Natural killer cell treated with Interleukin-12 subunit alpha and Interleukin-12 subunit beta and Interleukin-15 and Interleukin-18, amount 100 ng/mL, for 72 hours (primary cell): ENCODE measurements around the gene TBC1D14. TPM values are rescaled to one million over a fixed set of nuclear protein-coding genes. Genes with fewer than 3 reads are reported as not detected.
A peak's percentile ranks its signal among the peaks of the same experiment; 100 is the strongest.

ENCODE experiments used
- ATAC-seq, 2 donors: fragments of 150-1000 bp; cut with Tn5 transposase in 1 of 2; sonication (Bioruptor Pico), chemical (Tn5 transposase) in 1 of 2; 2 replicates each; pipeline ENCODE4 v1.10.0; 2021
- DNase-seq: peaks from one replicate; pipeline ENCODE4 v3.0.0; 2022; ENCODE audit warnings: low spot score
- H3K27ac Mint-ChIP-seq, 2 donors: 1 replicate in 1 of 2; 2 replicates in 1 of 2; pipeline ENCODE4 v1.8.0; 2022; ENCODE audit warnings: mixed read lengths in 2 of 2, mild to moderate bottlenecking in 1 of 2, moderate library complexity in 1 of 2
- H3K27me3 Mint-ChIP-seq, 2 donors: 1 replicate in 1 of 2; 2 replicates in 1 of 2; pipeline ENCODE4 v1.8.0; 2022; ENCODE audit warnings: mixed read lengths in 2 of 2
- H3K36me3 Mint-ChIP-seq: one replicate; pipeline ENCODE4 v1.8.0; 2022; ENCODE audit warnings: mixed read lengths
- H3K4me1 Mint-ChIP-seq, 2 donors: 1 replicate in 1 of 2; 2 replicates in 1 of 2; pipeline ENCODE4 v1.8.0; 2022; ENCODE audit warnings: low read depth in 2 of 2, mixed read lengths in 2 of 2, mild to moderate bottlenecking in 1 of 2
- H3K4me3 Mint-ChIP-seq: one replicate; pipeline ENCODE4 v1.8.0; 2022; ENCODE audit warnings: mixed read lengths
- H3K9me3 Mint-ChIP-seq: 2 replicates; pipeline ENCODE4 v1.8.0; 2022; ENCODE audit warnings: mixed read lengths
- total RNA-seq, 2 donors: library from RNA; stranded (reverse); gene quantifications; one replicate each; pipeline ENCODE4 v1.2.3, GENCODE V29; 2022

The TBC1D14 gene
- total RNA-seq, 2 donors from 2014 or later = 37.3 to 56.9 TPM

DNA sequence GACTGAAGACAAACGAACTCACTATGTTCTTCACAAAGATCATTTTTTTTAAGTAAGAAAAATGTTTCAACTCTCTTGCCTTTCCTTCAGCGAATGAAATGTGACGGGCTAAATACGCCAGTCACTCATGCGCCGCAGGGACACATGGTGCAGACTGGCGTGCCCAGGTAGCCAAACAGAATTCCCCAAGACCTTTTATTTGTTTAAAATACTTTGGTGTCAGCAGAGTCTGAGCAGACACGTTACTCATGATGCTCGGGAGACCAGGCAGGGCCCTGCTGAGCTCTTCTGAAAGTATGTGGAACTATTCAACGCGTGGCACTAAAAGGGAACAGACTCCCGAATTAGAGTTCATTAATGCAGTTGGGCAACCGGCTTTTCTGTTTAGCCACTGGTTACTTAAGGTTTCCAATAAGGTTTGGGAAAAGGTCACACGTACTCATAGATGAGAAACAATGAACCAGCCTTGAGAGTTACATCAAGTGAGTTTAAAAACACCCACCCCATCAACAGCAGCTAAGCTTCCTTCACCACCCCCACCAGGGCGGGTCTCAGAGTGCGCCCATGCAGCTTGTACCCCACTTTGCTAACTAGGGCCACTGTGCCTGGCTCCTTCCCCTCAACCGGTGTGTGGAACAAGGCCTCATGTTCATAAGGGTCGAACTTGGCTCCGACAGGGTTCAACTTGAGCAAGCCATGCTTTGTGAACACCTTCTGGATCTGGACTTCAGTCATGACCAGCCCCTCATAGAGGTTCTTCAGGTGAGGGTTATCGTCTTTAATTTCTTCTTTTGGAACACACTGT, 150.9 kb downstream of the TBC1D14 start:
- no peak overlapping the region for H3K4me3 Mint-ChIP-seq
- no peaks in the 10 kb centered on the region for H3K27me3 Mint-ChIP-seq
- DNase-seq (peak; percentile 15), ATAC-seq (no peak)
- peaks cover 10 to 23% of the 10 kb centered on the region in 2 donors for H3K4me1 Mint-ChIP-seq
- H3K9me3 Mint-ChIP-seq = no peaks in the 10 kb centered on the region
- H3K36me3 Mint-ChIP-seq = peaks cover 14% of the 10 kb centered on the region
- H3K27ac Mint-ChIP-seq = no peak overlapping the region

DNA sequence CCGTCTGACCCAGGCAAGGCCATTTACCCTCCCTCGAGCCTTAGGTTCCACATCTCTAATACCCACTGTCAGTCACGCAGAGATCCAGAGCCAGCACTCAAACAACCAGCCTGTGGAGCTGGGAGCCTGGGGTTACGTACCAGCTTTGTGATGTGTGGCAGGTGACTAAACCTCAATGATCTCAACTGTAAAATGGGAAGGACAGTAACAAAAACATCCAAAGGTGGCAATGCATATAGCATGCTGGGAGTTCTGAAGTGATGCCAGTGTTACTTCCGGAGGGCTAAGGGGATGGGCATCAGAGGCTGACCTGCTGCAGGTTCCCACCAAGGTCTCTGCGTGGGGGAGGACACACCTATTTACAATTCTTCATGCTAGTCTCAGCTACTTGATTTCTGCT, 152.2 kb downstream of the TBC1D14 start:
- DNase-seq (no peak), ATAC-seq (no peak)
- Mint-ChIP-seq H3K4me1 (peaks cover 12 to 33% of the 10 kb centered on the region in 2 donors), H3K27me3 (no peaks in the 10 kb centered on the region), H3K36me3 (peaks cover 14% of the 10 kb centered on the region), H3K4me3 (no peak overlapping the region), H3K9me3 (no peaks in the 10 kb centered on the region), H3K27ac (peak overlapping the region in 1 of 2 donors; percentile 35)

DNA sequence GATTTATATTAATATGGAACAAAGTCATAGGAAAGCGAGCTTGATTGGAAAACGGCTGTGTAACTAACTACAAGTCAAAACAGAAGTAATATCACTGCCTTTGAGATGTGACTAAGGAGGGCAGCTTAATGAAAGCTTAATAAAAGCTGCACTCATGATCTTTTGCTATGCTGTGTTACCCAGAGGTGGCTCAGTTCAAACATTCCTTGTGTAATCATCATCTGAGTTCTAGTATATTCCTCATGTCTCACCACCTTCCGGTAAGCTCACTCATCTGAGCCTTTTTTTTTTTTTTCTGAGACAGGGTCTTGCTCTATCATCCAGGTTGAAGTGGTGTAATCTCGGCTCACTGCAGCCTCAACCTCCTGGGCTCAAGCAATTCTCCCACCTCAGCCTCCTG, 153.2 kb downstream of the TBC1D14 start:
- Mint-ChIP-seq H3K27ac (peak overlapping the region in 1 of 2 donors; percentile 35), H3K4me1 (peaks cover 18 to 40% of the 10 kb centered on the region in 2 donors), H3K36me3 (peaks cover 14% of the 10 kb centered on the region), H3K9me3 (no peaks in the 10 kb centered on the region), H3K27me3 (no peaks in the 10 kb centered on the region), H3K4me3 (no peak overlapping the region)
- ATAC-seq (no peak), DNase-seq (no peak)

DNA sequence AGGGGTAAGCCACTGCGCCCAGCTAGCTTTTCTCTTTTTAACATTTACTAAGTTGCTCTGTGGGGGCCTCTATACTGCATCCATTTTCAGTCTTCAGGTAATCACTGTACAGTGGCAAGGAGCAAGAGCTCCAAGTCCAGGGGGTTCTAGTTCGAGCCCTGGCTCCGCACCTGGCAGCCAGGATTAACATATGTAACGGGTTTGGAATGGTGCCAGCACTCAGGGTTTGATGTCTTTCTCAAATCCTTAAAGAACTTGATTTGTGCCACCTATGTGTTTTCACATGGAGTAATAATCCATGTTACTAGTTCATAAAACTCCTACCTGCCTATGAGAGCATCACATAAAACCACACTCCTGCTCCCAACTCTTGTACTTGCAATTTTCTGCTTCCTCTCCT, 153.7 kb downstream of the TBC1D14 start:
- peaks cover 22 to 46% of the 10 kb centered on the region in 2 donors for H3K4me1 Mint-ChIP-seq
- no peak for DNase-seq
- H3K4me3 Mint-ChIP-seq = no peak overlapping the region
- H3K36me3 Mint-ChIP-seq = peaks cover 14% of the 10 kb centered on the region
- no peak overlapping the region for H3K27ac Mint-ChIP-seq
- ATAC-seq = no peak
- H3K27me3 Mint-ChIP-seq = no peaks in the 10 kb centered on the region
- H3K9me3 Mint-ChIP-seq = no peaks in the 10 kb centered on the region

DNA sequence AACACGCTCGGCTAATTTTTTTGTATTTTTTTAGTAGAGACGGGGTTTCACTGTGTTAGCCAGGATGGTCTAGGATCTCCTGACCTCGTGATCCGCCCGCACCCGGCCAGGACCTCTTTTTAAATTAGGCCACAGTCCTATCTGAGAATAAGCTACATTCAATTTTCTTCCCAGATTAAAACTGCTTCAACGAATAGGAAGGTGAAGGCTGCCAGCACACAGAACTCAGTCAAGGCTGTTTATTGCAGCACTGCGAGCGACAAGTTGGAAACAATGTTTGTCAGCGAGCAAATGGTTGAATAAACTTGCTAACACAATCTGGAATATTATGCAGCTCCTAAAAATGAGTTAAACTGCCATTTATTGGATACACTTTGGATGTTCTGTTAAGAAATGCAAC, 156.4 kb downstream of the TBC1D14 start:
- Mint-ChIP-seq H3K27ac (peak overlapping the region in 1 of 2 donors; percentile 90), H3K36me3 (peaks cover 13% of the 10 kb centered on the region), H3K4me1 (peaks cover 36 to 60% of the 10 kb centered on the region in 2 donors), H3K9me3 (no peaks in the 10 kb centered on the region), H3K27me3 (peaks cover 2 to 4% of the 10 kb centered on the region in 2 donors), H3K4me3 (peak overlapping the region; percentile 94)
- DNase-seq (no peak), ATAC-seq (no peak)

DNA sequence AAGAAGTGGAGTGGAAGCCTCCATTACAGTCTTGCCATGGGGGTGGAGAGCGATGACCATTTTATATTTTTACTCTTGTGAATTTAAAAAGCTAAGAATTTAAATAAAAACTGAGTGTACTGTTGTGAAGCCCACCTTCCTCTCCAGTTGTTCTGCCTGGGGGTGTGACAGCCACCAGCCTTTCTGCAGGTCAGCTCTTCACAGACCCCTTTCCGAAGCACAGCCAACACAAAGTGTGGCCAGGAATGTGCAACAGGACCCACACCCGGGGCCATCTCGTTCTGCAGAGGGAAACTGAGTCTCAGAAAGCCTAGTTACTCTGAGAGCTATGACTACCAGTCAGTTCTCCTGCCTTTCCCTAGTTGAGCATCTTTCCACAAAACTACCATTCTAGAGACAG, 156.9 kb downstream of the TBC1D14 start:
- no peaks in the 10 kb centered on the region for H3K9me3 Mint-ChIP-seq
- peaks cover 8% of the 10 kb centered on the region for H3K36me3 Mint-ChIP-seq
- H3K27ac Mint-ChIP-seq = peak overlapping the region; percentile 90 to 94
- ATAC-seq = no peak
- peaks cover 2 to 6% of the 10 kb centered on the region in 2 donors for H3K27me3 Mint-ChIP-seq
- no peak for DNase-seq
- H3K4me1 Mint-ChIP-seq = peaks cover 32 to 57% of the 10 kb centered on the region in 2 donors
- H3K4me3 Mint-ChIP-seq = peak overlapping the region; percentile 94

DNA sequence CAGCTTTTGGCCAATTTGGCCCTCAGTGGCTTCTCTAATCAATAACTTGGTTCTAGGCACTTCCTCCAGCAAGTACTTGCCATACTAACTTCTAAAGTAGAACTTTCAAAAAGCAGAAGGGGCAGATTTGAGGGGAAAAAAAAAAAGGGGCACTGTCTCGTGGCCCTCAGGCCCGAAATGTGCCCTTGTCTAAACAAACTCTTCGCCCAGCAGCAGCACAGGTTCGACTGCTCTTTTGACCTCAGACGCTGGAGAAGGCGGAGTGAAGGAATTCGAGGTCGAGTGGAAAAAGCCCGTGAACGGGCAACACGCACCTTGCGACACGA, 157.5 kb downstream of the TBC1D14 start:
- no peak for DNase-seq
- Mint-ChIP-seq H3K9me3 (no peaks in the 10 kb centered on the region), H3K27me3 (peaks cover 2 to 6% of the 10 kb centered on the region in 2 donors), H3K4me1 (peaks cover 32 to 57% of the 10 kb centered on the region in 2 donors), H3K36me3 (peaks cover 7% of the 10 kb centered on the region), H3K27ac (peak overlapping the region; percentile 90 to 94), H3K4me3 (peak overlapping the region; percentile 94)
- ATAC-seq = no peak

DNA sequence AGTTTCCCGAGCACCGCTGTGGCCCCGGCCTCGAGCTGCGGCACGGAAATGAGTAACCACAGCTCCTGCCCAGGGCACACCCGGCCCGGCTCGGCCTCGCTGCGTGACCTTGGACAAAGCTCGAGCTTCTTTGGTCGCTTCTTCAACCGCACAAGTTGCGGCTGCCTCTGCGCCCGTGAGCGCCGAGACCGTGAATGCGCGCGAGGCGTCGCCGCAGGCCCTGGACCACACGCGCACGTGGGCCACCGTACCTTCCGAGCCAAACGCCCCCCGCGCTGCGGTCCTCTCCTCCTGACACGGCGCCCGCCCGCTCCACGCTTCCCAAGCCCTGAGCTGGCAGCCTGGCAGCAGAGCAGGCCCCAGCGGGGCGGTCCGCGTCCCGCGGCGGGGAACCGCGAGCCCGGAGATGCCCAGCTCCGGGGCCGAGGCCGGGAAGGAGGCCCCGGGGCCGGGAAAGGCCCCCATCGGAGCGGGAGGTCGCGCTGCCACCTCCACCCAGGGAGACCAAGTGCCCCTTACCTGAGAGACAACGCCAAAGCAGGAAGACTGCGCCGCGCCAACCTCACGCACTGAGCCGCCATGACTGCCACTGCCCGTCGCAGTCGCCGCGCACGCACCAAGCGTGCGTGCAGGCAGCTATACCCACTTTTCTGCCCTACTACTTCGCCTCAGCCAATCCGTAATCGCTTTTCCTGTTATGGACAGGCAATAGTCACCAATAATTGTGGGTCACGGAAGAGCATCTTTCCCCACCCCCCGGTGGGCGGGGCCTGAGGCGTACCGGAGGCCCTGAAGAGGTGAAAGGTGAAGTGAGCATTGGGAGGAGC, 158.0 kb downstream of the TBC1D14 start, which contains the start of gene GRPEL1:
GRPEL1 (minus strand) TSS at position 613 of the 827 bp plus-strand sequence; CDS start at position 581, 32 bp downstream.
- H3K4me1 Mint-ChIP-seq = peaks cover 32 to 57% of the 10 kb centered on the region in 2 donors

DNA sequence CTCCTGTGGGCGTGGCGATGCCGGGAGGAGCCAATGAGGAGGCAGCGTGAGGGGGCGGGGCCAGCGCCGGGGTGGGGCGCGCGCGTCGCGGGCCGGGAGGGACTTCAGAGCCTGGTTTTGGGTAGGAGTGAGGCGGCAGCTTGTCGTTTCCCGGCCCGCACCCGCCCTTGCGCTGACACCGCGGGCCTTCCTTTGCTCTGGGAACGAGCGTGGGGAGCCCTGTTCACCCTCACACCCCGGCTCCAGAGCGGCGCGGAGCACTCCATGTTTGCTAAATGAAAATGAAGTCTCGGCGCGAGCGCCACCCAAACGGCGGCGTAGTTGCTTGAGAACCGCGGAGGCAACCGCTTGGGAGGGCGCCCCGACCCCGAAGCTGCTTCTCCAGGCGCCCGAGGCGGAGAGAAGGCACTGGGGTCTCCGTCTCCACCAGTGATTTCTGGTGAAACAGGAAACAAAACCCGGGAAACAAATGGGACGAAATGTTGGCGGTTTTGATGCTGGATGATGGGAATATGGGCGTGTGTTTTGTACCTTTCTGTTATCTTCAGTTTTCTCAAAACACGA, 158.7 kb downstream of the TBC1D14 start:
- ATAC-seq (no peak), DNase-seq (no peak)
- peak overlapping the region; percentile 94 for H3K4me3 Mint-ChIP-seq
- peaks cover 2 to 6% of the 10 kb centered on the region in 2 donors for H3K27me3 Mint-ChIP-seq
- H3K4me1 Mint-ChIP-seq = peaks cover 32 to 57% of the 10 kb centered on the region in 2 donors
- H3K9me3 Mint-ChIP-seq = no peaks in the 10 kb centered on the region
- H3K36me3 Mint-ChIP-seq = peaks cover 6% of the 10 kb centered on the region
- peak overlapping the region; percentile 90 to 94 for H3K27ac Mint-ChIP-seq

More for the DNA sequence above, 158.0 kb downstream of the TBC1D14 start, which contains the start of gene GRPEL1:
- Mint-ChIP-seq H3K9me3 (no peaks in the 10 kb centered on the region), H3K27ac (peak within 1 kb of the TSS; percentile 90 to 94), H3K36me3 (peaks cover 7% of the 10 kb centered on the region), H3K27me3 (peaks cover 2 to 6% of the 10 kb centered on the region in 2 donors), H3K4me3 (peak within 1 kb of the TSS; percentile 94)
- ATAC-seq = peak; percentile 95 to 98
- DNase-seq = peak; percentile 100

DNA sequence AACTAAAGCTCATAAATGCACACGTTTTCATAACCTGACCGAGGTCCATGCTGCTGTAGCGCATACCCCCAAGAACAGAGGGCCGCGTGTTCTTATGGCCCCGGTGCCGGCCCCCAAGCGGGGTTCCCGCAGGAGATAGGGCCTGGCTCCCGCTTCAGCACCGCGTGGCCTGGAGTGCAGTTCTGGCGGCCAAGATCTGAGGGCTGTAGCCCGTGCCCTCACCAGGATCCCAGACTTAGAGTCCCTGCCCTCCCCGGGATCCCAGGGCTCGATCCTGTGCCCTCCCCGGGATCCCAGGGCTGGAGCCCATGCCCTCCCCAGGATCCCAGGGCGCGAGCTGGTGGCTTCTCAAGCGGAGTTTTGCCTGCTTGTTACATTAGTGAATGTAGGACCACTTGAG, 159.3 kb downstream of the TBC1D14 start:
- ATAC-seq (no peak), DNase-seq (no peak)
- peak overlapping the region; percentile 90 to 94 for H3K27ac Mint-ChIP-seq
- peaks cover 32 to 52% of the 10 kb centered on the region in 2 donors for H3K4me1 Mint-ChIP-seq
- peak overlapping the region; percentile 94 for H3K4me3 Mint-ChIP-seq
- H3K27me3 Mint-ChIP-seq = peaks cover 2 to 6% of the 10 kb centered on the region in 2 donors
- H3K9me3 Mint-ChIP-seq = no peaks in the 10 kb centered on the region
- H3K36me3 Mint-ChIP-seq = peaks cover under 1% of the 10 kb centered on the region

DNA sequence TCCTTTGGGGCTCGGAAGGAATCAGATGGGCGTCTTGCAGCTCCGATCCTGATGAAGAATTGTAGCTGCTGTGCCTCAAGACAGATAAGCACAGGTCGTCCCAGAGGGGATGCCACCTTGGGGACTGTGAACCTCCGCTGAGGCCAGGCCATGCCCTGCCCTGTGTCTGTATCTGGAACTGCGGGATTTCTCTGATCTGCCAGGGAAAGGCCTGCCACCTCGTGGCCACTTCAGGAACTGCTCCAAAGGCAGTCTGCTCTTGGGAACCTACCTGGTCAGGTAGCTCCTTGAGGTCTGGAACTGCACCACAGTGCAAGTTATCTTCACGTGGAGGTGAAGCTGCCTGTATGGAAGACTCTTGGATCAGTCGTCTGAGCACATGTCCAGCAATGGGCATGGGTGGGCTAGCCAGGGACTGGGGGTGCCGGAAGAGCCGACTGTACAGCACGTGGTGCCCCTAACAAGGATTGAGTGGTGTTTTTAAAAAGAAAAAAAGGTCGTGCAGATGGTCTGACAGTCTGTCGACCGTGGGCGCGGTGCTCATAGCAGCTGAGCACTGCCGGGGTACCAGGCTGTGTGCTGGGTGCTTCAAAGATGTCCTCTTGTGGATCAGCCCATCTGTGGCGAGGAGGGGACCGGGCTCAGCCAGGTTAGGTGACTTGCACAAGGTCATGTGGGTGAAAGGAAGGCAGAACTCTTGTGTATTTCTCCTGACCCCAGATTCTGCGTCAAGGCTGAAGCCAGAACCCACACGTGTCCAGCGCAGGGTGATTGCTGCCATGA, 161.3 kb downstream of the TBC1D14 start:
- ATAC-seq (peak in 1 of 2 donors; percentile 24), DNase-seq (peak; percentile 81)
- no peaks in the 10 kb centered on the region for H3K36me3 Mint-ChIP-seq
- H3K4me1 Mint-ChIP-seq = peaks cover 26 to 37% of the 10 kb centered on the region in 2 donors
- no peaks in the 10 kb centered on the region for H3K9me3 Mint-ChIP-seq
- H3K27ac Mint-ChIP-seq = no peak overlapping the region
- no peak overlapping the region for H3K4me3 Mint-ChIP-seq
- H3K27me3 Mint-ChIP-seq = peaks cover 2 to 6% of the 10 kb centered on the region in 2 donors

DNA sequence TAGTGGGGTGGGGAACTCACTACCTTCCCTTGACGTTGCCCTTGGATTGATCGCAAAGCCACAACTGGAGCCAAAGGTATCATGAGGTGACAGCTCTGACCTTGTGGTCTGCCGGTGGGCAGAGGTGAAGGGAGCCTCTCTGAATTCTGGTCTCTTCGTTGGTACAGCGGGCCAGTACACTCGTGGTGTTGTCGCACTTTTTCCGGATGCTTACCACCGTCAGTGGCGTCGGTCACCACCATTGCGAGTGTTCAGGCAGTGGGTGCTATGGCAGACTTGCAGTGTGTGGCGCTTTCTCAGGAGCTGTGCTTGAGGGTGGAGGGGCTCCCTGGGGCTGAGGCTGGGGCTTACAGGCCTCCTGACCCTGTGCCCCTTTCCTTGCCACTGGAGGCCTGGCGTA, 163.4 kb downstream of the TBC1D14 start:
- ATAC-seq = no peak
- Mint-ChIP-seq H3K4me3 (no peak overlapping the region), H3K36me3 (no peaks in the 10 kb centered on the region), H3K27ac (no peak overlapping the region), H3K9me3 (no peaks in the 10 kb centered on the region), H3K4me1 (peaks cover 19% of the 10 kb centered on the region in 2 donors), H3K27me3 (peaks cover 6 to 9% of the 10 kb centered on the region in 2 donors)
- DNase-seq = no peak
